H9 (cell line): ENCODE measurements around the gene MMEL1. TPM values are rescaled to one million over a fixed set of nuclear protein-coding genes. Genes with fewer than 3 reads are reported as not detected.

Experiments used
- DNase-seq: peaks from one replicate; pipeline ENCODE4 v3.0.0-alpha.2; 2017
- H2AFZ ChIP-seq: one replicate; pipeline ENCODE4 v1.6.1; 2013; ENCODE audit warnings: mild to moderate bottlenecking, low read length, control low read depth, moderate library complexity
- H2AK5ac ChIP-seq: 2 replicates; pipeline ENCODE4 v1.6.1; 2013; ENCODE audit warnings: low read length, control low read depth, mixed read lengths; ENCODE audit not compliant: insufficient read length
- H2BK120ac ChIP-seq: one replicate; pipeline ENCODE4 v1.6.1; 2013; ENCODE audit warnings: low read depth, mild to moderate bottlenecking, low read length, control low read depth, inconsistent platforms; ENCODE audit not compliant: poor library complexity, severe bottlenecking
- H2BK12ac ChIP-seq: 2 replicates; pipeline ENCODE4 v1.6.1; 2013; ENCODE audit warnings: low read length, control low read depth, mixed read lengths, low read depth; ENCODE audit not compliant: insufficient read length
- H2BK15ac ChIP-seq: 2 replicates; pipeline ENCODE4 v1.6.1; 2013; ENCODE audit warnings: low read depth, low read length, control low read depth
- H2BK20ac ChIP-seq: one replicate; pipeline ENCODE4 v1.6.1; 2013; ENCODE audit warnings: low read depth, mild to moderate bottlenecking, low read length, control low read depth, inconsistent platforms; ENCODE audit not compliant: poor library complexity, severe bottlenecking
- H2BK5ac ChIP-seq: 2 replicates; pipeline ENCODE4 v1.6.1; 2013; ENCODE audit warnings: low read length, control low read depth, mixed read lengths; ENCODE audit not compliant: insufficient read length
- H3K14ac ChIP-seq: 2 replicates; pipeline ENCODE4 v1.6.1; 2013; ENCODE audit warnings: low read length, control low read depth; ENCODE audit not compliant: insufficient read depth
- H3K18ac ChIP-seq: 2 replicates; pipeline ENCODE4 v1.6.1; 2013; ENCODE audit warnings: low read depth, mild to moderate bottlenecking, mixed read lengths, low read length, control low read depth; ENCODE audit not compliant: insufficient read length
- H3K23ac ChIP-seq: 2 replicates; pipeline ENCODE4 v1.6.1; 2013; ENCODE audit warnings: low read length, control low read depth, mixed read lengths, low read depth; ENCODE audit not compliant: insufficient read length
- H3K23me2 ChIP-seq: 2 replicates; pipeline ENCODE4 v1.6.1; 2013; ENCODE audit warnings: low read depth, mild to moderate bottlenecking, mixed read lengths, low read length, control low read depth; ENCODE audit not compliant: insufficient read length, poor library complexity, severe bottlenecking
- H3K27ac ChIP-seq: 2 replicates; pipeline ENCODE4 v1.5.1; 2013; ENCODE audit warnings: low read length, control low read depth, mixed read lengths, low read depth; ENCODE audit not compliant: insufficient read length
- H3K27me3 ChIP-seq: 2 replicates; pipeline ENCODE4 v1.6.1; 2013; ENCODE audit warnings: low read length, control low read depth, inconsistent platforms; ENCODE audit not compliant: insufficient read depth
- H3K4ac ChIP-seq: 2 replicates; pipeline ENCODE4 v1.6.1; 2013; ENCODE audit warnings: low read depth, mild to moderate bottlenecking, control low read depth, inconsistent platforms, low read length, moderate library complexity
- H3K4me1 ChIP-seq: 2 replicates; pipeline ENCODE4 v1.6.1; 2013; ENCODE audit warnings: low read length, control low read depth, inconsistent platforms; ENCODE audit not compliant: insufficient read depth
- H3K4me2 ChIP-seq: 2 replicates; pipeline ENCODE4 v1.6.1; 2013; ENCODE audit warnings: low read length, control low read depth, mixed read lengths; ENCODE audit not compliant: insufficient read length, insufficient read depth
- H3K56ac ChIP-seq: 2 replicates; pipeline ENCODE4 v1.6.1; 2013; ENCODE audit warnings: low read depth, mild to moderate bottlenecking, mixed read lengths, low read length, control low read depth; ENCODE audit not compliant: insufficient read length
- H3K79me1 ChIP-seq: 2 replicates; pipeline ENCODE4 v1.6.1; 2013; ENCODE audit warnings: low read depth, mild to moderate bottlenecking, moderate library complexity, low read length, control low read depth, inconsistent platforms; ENCODE audit not compliant: insufficient read depth, poor library complexity, severe bottlenecking
- H3K79me2 ChIP-seq: 2 replicates; pipeline ENCODE4 v1.6.1; 2013; ENCODE audit warnings: low read length, control low read depth, inconsistent platforms; ENCODE audit not compliant: insufficient read depth
- H3K9ac ChIP-seq: 2 replicates; pipeline ENCODE4 v1.6.1; 2013; ENCODE audit warnings: low read length, control low read depth, mixed read lengths; ENCODE audit not compliant: insufficient read length; ENCODE audit errors: extremely low read depth
- H3K9me3 ChIP-seq: one replicate; pipeline ENCODE4 v1.6.1; 2013; ENCODE audit warnings: low read depth, low read length, inconsistent platforms; ENCODE audit not compliant: control insufficient read depth
- H3T11ph ChIP-seq: one replicate; pipeline ENCODE4 v1.6.1; 2013; ENCODE audit warnings: mild to moderate bottlenecking, low read length, control low read depth, inconsistent platforms
- H4K20me1 ChIP-seq: one replicate; pipeline ENCODE4 v1.6.1; 2013; ENCODE audit not compliant: control insufficient read depth, insufficient read length, insufficient read depth
- H4K5ac ChIP-seq: 2 replicates; pipeline ENCODE4 v1.6.1; 2013; ENCODE audit warnings: low read depth, mild to moderate bottlenecking, mixed read lengths, low read length, control low read depth; ENCODE audit not compliant: insufficient read length
- H4K8ac ChIP-seq: replicated peaks from 2 replicates; pipeline ENCODE4 v1.6.1; 2013; ENCODE audit warnings: low read length, control low read depth, mixed read lengths, low read depth; ENCODE audit not compliant: insufficient read length
- H4K91ac ChIP-seq: 2 replicates; pipeline ENCODE4 v1.6.1; 2013; ENCODE audit warnings: low read depth, mild to moderate bottlenecking, moderate library complexity, mixed read lengths, low read length, control low read depth; ENCODE audit not compliant: insufficient read length
- H3K27ac Mint-ChIP-seq, 3 experiments: 2 replicates in 2 of 3; 3 replicates in 1 of 3; pipeline ENCODE4 v1.8.0; 2020 to 2021; ENCODE audit warnings: mixed read lengths in 3 of 3, mild to moderate bottlenecking in 1 of 3, moderate library complexity in 1 of 3
- H3K27me3 Mint-ChIP-seq: 2 replicates; pipeline ENCODE4 v1.8.0; 2021; ENCODE audit warnings: low read depth, mild to moderate bottlenecking, moderate library complexity, mixed read lengths
- H3K36me3 Mint-ChIP-seq, 3 experiments: 2 replicates in 2 of 3; 3 replicates in 1 of 3; pipeline ENCODE4 v1.8.0; 2020 to 2021; ENCODE audit warnings: low read depth in 3 of 3, mixed read lengths in 3 of 3; ENCODE audit not compliant: insufficient read depth in 1 of 3
- H3K4me1 Mint-ChIP-seq, 2 experiments: 2 replicates each; pipeline ENCODE4 v1.8.0; 2020; ENCODE audit warnings: mixed read lengths in 2 of 2
- H3K4me3 Mint-ChIP-seq, 2 experiments: 2 replicates in 1 of 2; 3 replicates in 1 of 2; pipeline ENCODE4 v1.8.0; 2020 to 2021; ENCODE audit warnings: mild to moderate bottlenecking in 2 of 2, mixed read lengths in 2 of 2, moderate library complexity in 1 of 2
- H3K9me3 Mint-ChIP-seq, 2 experiments: 2 replicates in 1 of 2; 3 replicates in 1 of 2; pipeline ENCODE4 v1.8.0; 2020; ENCODE audit warnings: mild to moderate bottlenecking in 2 of 2, mixed read lengths in 2 of 2, moderate library complexity in 1 of 2
- CTCF ChIP-seq: fragments of 200-600 bp; sonication (generic); conservative IDR thresholded peaks from 3 replicates; pipeline ENCODE4 v1.8.0; 2021; ENCODE audit warnings: antibody characterized with exemption, mild to moderate bottlenecking
- WGBS: extraction: QIAGEN DNeasy Blood & Tissue Kit; methylation state at CpG from one replicate; pipeline ENCODE4 v1.1.7; 2013; ENCODE audit warnings: missing lambda C conversion rate, low lambda C conversion rate, mixed read lengths; ENCODE audit not compliant: insufficient read length; ENCODE audit errors: extremely low coverage; 5-methylcytosine and 5-hydroxymethylcytosine counted together
- total RNA-seq: library from RNA; stranded (reverse); gene quantifications from 2 replicates; pipeline ENCODE4 v1.2.1, GENCODE V29; 2021

Gene MMEL1
- total RNA-seq, 1 experiment from 2014 or later, result 0.42 TPM

GRCh38 chr1:2593251-2593878, 39.5 kb downstream of the MMEL1 start:
- DNase-seq, result no peak
- Histone ChIP-seq H3K79me2 (no peaks in the 10 kb centered on the region), H4K8ac (no peak overlapping the region), H3K18ac (no peak overlapping the region), H4K91ac (no peak overlapping the region), H2BK12ac (no peak overlapping the region), H3K27ac (no peak overlapping the region), H3K14ac (no peak overlapping the region), H3K4me1 (no peaks in the 10 kb centered on the region), H4K5ac (no peak overlapping the region), H2BK15ac (no peak overlapping the region), H3K23ac (no peak overlapping the region), H3K56ac (no peak overlapping the region), H2BK20ac (no peak overlapping the region), H3K9ac (no peak overlapping the region), H3K9me3 (no peaks in the 10 kb centered on the region), H4K20me1 (no peaks in the 10 kb centered on the region), H2AK5ac (no peak overlapping the region), H3K4me2 (no peak overlapping the region), H3K27me3 (no peaks in the 10 kb centered on the region), H2BK120ac (no peak overlapping the region), H3K23me2 (no peaks in the 10 kb centered on the region), H3K4ac (no peak overlapping the region), H3K79me1 (no peaks in the 10 kb centered on the region), H2BK5ac (no peak overlapping the region), H2AFZ (no peak overlapping the region), H3T11ph (no peak overlapping the region)
- Mint-ChIP-seq H3K36me3 (peaks cover 8 to 24% (median 13%) of the 10 kb centered on the region in 3 experiments), H3K27ac (no peak overlapping the region), H3K9me3 (peaks cover 4 to 17% of the 10 kb centered on the region in 2 experiments; a peak in 4 of 5 replicates), H3K4me3 (no peak overlapping the region), H3K27me3 (peaks cover 5% of the 10 kb centered on the region; the same call in 1 of the 2 replicates), H3K4me1 (no peaks in the 10 kb centered on the region)
- no CpG with 5 or more reads among the region's 26 CpGs for WGBS
- no peak for TF ChIP-seq CTCF
